Tibial nerve (tissue), 4 donors: ENCODE results near the gene KCNN4. TPM values are rescaled to one million over a fixed set of nuclear protein-coding genes. Genes with fewer than 3 reads are reported as not detected.

Experiments
- DNase-seq, 2 donors: peaks; one replicate each; pipeline ENCODE4 v3.0.0-alpha.2; 2019; ENCODE audit warnings: low spot score in 2 of 2
- H3K27ac ChIP-seq, 4 donors: fragments of 200-600 bp; sonication (generic) in 3 of 4; one replicate each; pipeline ENCODE4 v1.5.1; 2017 to 2019; ENCODE audit warnings: mild to moderate bottlenecking in 1 of 4
- H3K27me3 ChIP-seq, 2 donors: fragments of 200-600 bp; sonication (generic) in 1 of 2; one replicate each; pipeline versions ENCODE4 v1.5.1 to v1.6.0; 2017 to 2019
- H3K36me3 ChIP-seq, 3 donors: fragments of 200-600 bp; sonication (generic); one replicate each; pipeline ENCODE4 v1.5.1; 2018 to 2019
- H3K4me1 ChIP-seq, 4 donors: fragments of 200-600 bp; sonication (generic) in 3 of 4; one replicate each; pipeline ENCODE4 v1.5.1; 2017 to 2019
- H3K4me3 ChIP-seq, 4 donors: fragments of 200-600 bp; sonication (generic) in 3 of 4; one replicate each; pipeline ENCODE4 v1.5.1; 2017 to 2019; ENCODE audit warnings: mild to moderate bottlenecking in 1 of 4, moderate library complexity in 1 of 4
- H3K9me3 ChIP-seq, 4 donors: fragments of 200-600 bp; sonication (generic) in 3 of 4; one replicate each; pipeline ENCODE4 v1.5.1; 2017 to 2019
- CTCF ChIP-seq, 5 experiments: fragments of 200-600 bp in 3 of 5; fragments of 450-650 bp in 2 of 5; sonication (generic) in 3 of 5; IDR thresholded peaks; one replicate each; pipeline ENCODE4 v1.5.1; 2016 to 2019; ENCODE audit warnings: antibody characterized with exemption in 5 of 5, mild to moderate bottlenecking in 3 of 5, moderate library complexity in 2 of 5
- EP300 ChIP-seq, 2 donors: sonication (generic); formaldehyde crosslinking; IDR thresholded peaks; one replicate each; pipeline ENCODE4 v1.6.1; 2017; ENCODE audit warnings: antibody characterized with exemption in 2 of 2, mild to moderate bottlenecking in 1 of 2
- POLR2A ChIP-seq, 2 donors: fragments of 450-650 bp; IDR thresholded peaks; one replicate each; pipeline ENCODE4 v1.6.1; 2017; ENCODE audit warnings: antibody characterized with exemption in 2 of 2, mild to moderate bottlenecking in 2 of 2, moderate library complexity in 2 of 2
- WGBS, 2 donors: methylation state at CpG; one replicate each; pipeline ENCODE4 v1.1.5; 2018; 5-methylcytosine and 5-hydroxymethylcytosine counted together
- total RNA-seq, 4 donors: library from RNA; depleted of rRNA; stranded (reverse); fragments of >200 nt; gene quantifications; one replicate each; pipeline ENCODE4 v1.1.0, GENCODE V29; 2016

Gene KCNN4
- total RNA-seq, 4 donors from 2014 or later = 4.6 to 18.3 (median 6.8) TPM

- H3K4me3 ChIP-seq = peak overlapping the region in 2 of 4 donors; percentile 9 to 27
These were observed 6.5 kb downstream of the KCNN4 start for GRCh38 chr19:43774103-43774939.

GRCh38 chr19:43773725-43774102 is 7.1 kb downstream of the KCNN4 start:
- DNase-seq = no peak
- Histone ChIP-seq H3K27ac (no peak overlapping the region), H3K27me3 (peaks cover 0 to 18% of the 10 kb centered on the region in 2 donors), H3K9me3 (no peaks in the 10 kb centered on the region), H3K36me3 (no peaks in the 10 kb centered on the region), H3K4me3 (no peak overlapping the region), H3K4me1 (peaks cover 0 to 44% (median 20%) of the 10 kb centered on the region in 4 donors)
- 79 to 83% methylated on average over 5 of the region's 5 CpGs for WGBS, 2 donors
- TF ChIP-seq EP300 (IDR thresholded peaks at IDR 0.05) = no peak
- no peak for TF ChIP-seq POLR2A (IDR thresholded peaks at IDR 0.05)
- TF ChIP-seq CTCF (IDR thresholded peaks at IDR 0.05) = no peak

More at GRCh38 chr19:43774103-43774939, 6.5 kb downstream of the KCNN4 start:
- peak overlapping the region in 1 of 4 donors; percentile 35 for H3K27ac ChIP-seq
- H3K36me3 ChIP-seq = no peaks in the 10 kb centered on the region
- TF ChIP-seq CTCF (IDR thresholded peaks at IDR 0.05) = peak; percentile 13 to 58 (median 28)
- no peak for TF ChIP-seq POLR2A (IDR thresholded peaks at IDR 0.05)
- TF ChIP-seq EP300 (IDR thresholded peaks at IDR 0.05) = no peak
- H3K27me3 ChIP-seq = peaks cover 0 to 18% of the 10 kb centered on the region in 2 donors
- H3K4me1 ChIP-seq = peaks cover 0 to 42% (median 21%) of the 10 kb centered on the region in 4 donors
- no peaks in the 10 kb centered on the region for H3K9me3 ChIP-seq
- 23 to 39% methylated on average over 34 to 43 of the region's 63 CpGs for WGBS, 2 donors
- DNase-seq = peak in 1 of 2 donors; percentile 27

- Histone ChIP-seq H3K4me1 (peaks cover 0 to 35% (median 15%) of the 10 kb centered on the region in 4 donors), H3K36me3 (no peaks in the 10 kb centered on the region), H3K4me3 (no peak overlapping the region), H3K27me3 (peaks cover 0 to 5% of the 10 kb centered on the region in 2 donors), H3K27ac (no peak overlapping the region), H3K9me3 (no peaks in the 10 kb centered on the region)
- WGBS, 2 donors = 84 to 92% methylated on average over 7 to 14 of the region's 14 CpGs
- TF ChIP-seq CTCF (IDR thresholded peaks at IDR 0.05) (no peak), POLR2A (IDR thresholded peaks at IDR 0.05) (no peak), EP300 (IDR thresholded peaks at IDR 0.05) (no peak)
- no peak for DNase-seq
These were observed 11.5 kb downstream of the KCNN4 start for GRCh38 chr19:43769256-43769655.

- Histone ChIP-seq H3K4me1 (peaks cover 0 to 34% (median 18%) of the 10 kb centered on the region in 4 donors), H3K27ac (peak overlapping the region in 1 of 4 donors; percentile 41), H3K4me3 (no peak overlapping the region), H3K27me3 (no peaks in the 10 kb centered on the region), H3K9me3 (no peaks in the 10 kb centered on the region), H3K36me3 (no peaks in the 10 kb centered on the region)
- WGBS, 2 donors = 56 to 60% methylated on average over 15 of the region's 15 CpGs
- no peak for DNase-seq
- TF ChIP-seq EP300 (IDR thresholded peaks at IDR 0.05) = no peak
- no peak for TF ChIP-seq CTCF (IDR thresholded peaks at IDR 0.05)
- no peak for TF ChIP-seq POLR2A (IDR thresholded peaks at IDR 0.05)
These were observed 12.3 kb downstream of the KCNN4 start for GRCh38 chr19:43768273-43769050.
